Osteocyte (in vitro differentiated cells): ENCODE measurements around the gene UBAC1. TPM values are rescaled to one million over a fixed set of nuclear protein-coding genes. Genes with fewer than 3 reads are reported as not detected.

Experiments
- DNase-seq: peaks from one replicate; pipeline ENCODE4 v3.0.0; 2021; ENCODE audit warnings: mixed read lengths; ENCODE audit not compliant: unreplicated experiment; ENCODE audit errors: extremely low spot score
- H3K27ac Mint-ChIP-seq: one replicate; pipeline ENCODE4 v1.8.0; 2021; ENCODE audit warnings: mild to moderate bottlenecking, mixed read lengths; ENCODE audit not compliant: unreplicated experiment
- H3K27me3 Mint-ChIP-seq: one replicate; pipeline ENCODE4 v1.8.0; 2021; ENCODE audit warnings: mixed read lengths; ENCODE audit not compliant: unreplicated experiment
- H3K36me3 Mint-ChIP-seq: one replicate; pipeline ENCODE4 v1.8.0; 2021; ENCODE audit warnings: mixed read lengths; ENCODE audit not compliant: unreplicated experiment
- H3K4me1 Mint-ChIP-seq: one replicate; pipeline ENCODE4 v1.8.0; 2021; ENCODE audit warnings: mixed read lengths; ENCODE audit not compliant: unreplicated experiment
- H3K4me3 Mint-ChIP-seq: one replicate; pipeline ENCODE4 v1.8.0; 2021; ENCODE audit warnings: mild to moderate bottlenecking, moderate library complexity, mixed read lengths; ENCODE audit not compliant: unreplicated experiment
- H3K9me3 Mint-ChIP-seq: one replicate; pipeline ENCODE4 v1.8.0; 2021; ENCODE audit warnings: mixed read lengths; ENCODE audit not compliant: unreplicated experiment
- CTCF ChIP-seq: fragments of 200-600 bp; sonication (generic); IDR thresholded peaks from 2 replicates; pipeline ENCODE4 v1.5.0; 2021; ENCODE audit warnings: antibody characterized with exemption, mild to moderate bottlenecking, moderate library complexity
- total RNA-seq: library from RNA; stranded (reverse); gene quantifications from 2 replicates; pipeline ENCODE4 v1.2.1, GENCODE V29; 2021

UBAC1 gene
- total RNA-seq, 1 donor from 2014 or later: 38.9 TPM

DNA sequence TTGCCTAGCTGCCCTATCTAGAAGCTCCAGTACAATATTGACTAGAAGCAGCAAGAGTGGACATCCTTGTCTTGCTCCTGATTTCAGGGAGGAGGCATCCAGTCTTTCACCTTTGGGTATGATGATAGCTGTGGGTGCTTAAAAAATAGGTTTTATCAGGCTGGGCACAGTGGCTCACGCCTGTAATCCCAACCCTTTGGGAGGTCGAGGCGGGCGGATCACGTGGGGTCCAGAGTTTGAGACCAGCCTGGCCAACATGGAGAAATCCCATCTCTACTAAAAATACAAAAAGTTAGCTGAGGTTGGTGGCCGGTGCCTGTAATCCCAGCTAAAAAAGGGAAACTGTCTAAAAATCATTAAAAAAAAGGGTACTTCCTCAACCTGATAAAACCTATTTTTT is 51.8 kb downstream of the UBAC1 start:
- peaks cover 21% of the 10 kb centered on the region for H3K9me3 Mint-ChIP-seq
- H3K36me3 Mint-ChIP-seq: peaks cover 35% of the 10 kb centered on the region
- DNase-seq: no peak
- peaks cover 37% of the 10 kb centered on the region for H3K4me1 Mint-ChIP-seq
- no peak overlapping the region for H3K27ac Mint-ChIP-seq
- H3K4me3 Mint-ChIP-seq: peak overlapping the region; percentile 68
- H3K27me3 Mint-ChIP-seq: no peaks in the 10 kb centered on the region
- no peak for TF ChIP-seq CTCF

DNA sequence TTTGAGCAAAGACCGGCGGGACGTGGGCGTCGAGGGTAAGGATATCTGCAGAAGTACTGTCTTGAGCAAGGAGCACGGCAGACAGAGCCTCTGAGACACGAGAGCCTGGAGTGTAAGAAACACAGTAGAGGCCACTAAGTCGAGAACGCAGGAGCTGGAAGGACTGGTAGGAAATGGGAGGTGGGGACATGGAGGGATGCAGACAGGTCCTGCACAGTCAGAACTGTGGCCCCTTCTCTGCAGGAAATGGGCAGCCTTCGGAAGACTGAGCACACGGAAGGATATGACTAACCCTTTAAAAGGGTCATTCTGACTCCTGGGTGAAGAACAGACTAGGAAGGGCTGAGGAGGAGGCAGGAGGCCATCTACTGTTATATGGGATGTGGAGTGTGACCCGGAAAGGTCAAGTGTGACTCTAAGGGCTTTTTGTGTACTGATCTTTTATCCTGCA is 52.4 kb downstream of the UBAC1 start:
- TF ChIP-seq CTCF: no peak
- H3K4me3 Mint-ChIP-seq: peak overlapping the region; percentile 68
- peak overlapping the region; percentile 57 for H3K27ac Mint-ChIP-seq
- peaks cover 19% of the 10 kb centered on the region for H3K9me3 Mint-ChIP-seq
- no peak for DNase-seq
- no peaks in the 10 kb centered on the region for H3K27me3 Mint-ChIP-seq
- H3K4me1 Mint-ChIP-seq: peaks cover 38% of the 10 kb centered on the region
- H3K36me3 Mint-ChIP-seq: peaks cover 31% of the 10 kb centered on the region

GRCh38 chr9:135908093-135908753 is 53.0 kb downstream of the UBAC1 start:
- no peaks in the 10 kb centered on the region for H3K27me3 Mint-ChIP-seq
- no peak for TF ChIP-seq CTCF
- peak overlapping the region; percentile 57 for H3K27ac Mint-ChIP-seq
- peak overlapping the region; percentile 68 for H3K4me3 Mint-ChIP-seq
- H3K36me3 Mint-ChIP-seq: peaks cover 26% of the 10 kb centered on the region
- peaks cover 15% of the 10 kb centered on the region for H3K9me3 Mint-ChIP-seq
- peaks cover 40% of the 10 kb centered on the region for H3K4me1 Mint-ChIP-seq
- no peak for DNase-seq

GRCh38 chr9:135907431-135908092 is 53.6 kb downstream of the UBAC1 start, which contains the start of gene CAMSAP1:
Gene CAMSAP1 (minus strand): TSS chr9:135907546. CDS start chr9:135907159, 387 bp downstream.
- Mint-ChIP-seq H3K36me3 (peaks cover 26% of the 10 kb centered on the region), H3K4me1 (peaks cover 41% of the 10 kb centered on the region), H3K27me3 (no peaks in the 10 kb centered on the region), H3K4me3 (peak within 1 kb of the TSS; percentile 80), H3K27ac (peak within 1 kb of the TSS; percentile 77), H3K9me3 (peaks cover 15% of the 10 kb centered on the region)
- TF ChIP-seq CTCF: no peak
- DNase-seq: peak; percentile 99

GRCh38 chr9:135907006-135907430 is 54.2 kb downstream of the UBAC1 start:
- no peaks in the 10 kb centered on the region for H3K27me3 Mint-ChIP-seq
- peaks cover 25% of the 10 kb centered on the region for H3K36me3 Mint-ChIP-seq
- no peak for TF ChIP-seq CTCF
- no peak for DNase-seq
- H3K4me1 Mint-ChIP-seq: peaks cover 41% of the 10 kb centered on the region
- peaks cover 15% of the 10 kb centered on the region for H3K9me3 Mint-ChIP-seq
- H3K4me3 Mint-ChIP-seq: peak overlapping the region; percentile 38
- no peak overlapping the region for H3K27ac Mint-ChIP-seq
